Activated CD4-positive, CD25-positive, alpha-beta regulatory T cell (primary cell): ENCODE results near the gene CHD9.

Source experiments
- DNase-seq, 4 experiments: peaks; one replicate each; lab custom pipeline; 2025; lab: John Stamatoyannopoulos, UW

CHD9 gene

GRCh38 chr16:53094013-53094630 lies 39.3 kb downstream of the CHD9 start:
- DNase-seq: no peak

- DNase-seq: no peak
Measured at GRCh38 chr16:53097190-53097589, 42.4 kb downstream of the CHD9 start.

GRCh38 chr16:53098526-53099317 lies 43.9 kb downstream of the CHD9 start:
- peak in 1 of 4 experiments; percentile 5 for DNase-seq

- no peak for DNase-seq
Measured at GRCh38 chr16:53099318-53100130, 44.7 kb downstream of the CHD9 start.

GRCh38 chr16:53100131-53100748 lies 45.4 kb downstream of the CHD9 start:
- no peak for DNase-seq

- no peak for DNase-seq
Measured at GRCh38 chr16:53100889-53101288, 46.1 kb downstream of the CHD9 start.

- DNase-seq: no peak
Measured at GRCh38 chr16:53103811-53104210, 49.0 kb downstream of the CHD9 start.

- DNase-seq: no peak
Measured at GRCh38 chr16:53105565-53105964, 50.8 kb downstream of the CHD9 start.

- DNase-seq: no peak
Measured at GRCh38 chr16:53111078-53111791, 56.4 kb downstream of the CHD9 start.

- DNase-seq: no peak
Measured at GRCh38 chr16:53112015-53112414, 57.2 kb downstream of the CHD9 start.

GRCh38 chr16:53115047-53115446 lies 60.3 kb downstream of the CHD9 start:
- DNase-seq: no peak

GRCh38 chr16:53115773-53116172 lies 61.0 kb downstream of the CHD9 start:
- no peak for DNase-seq

GRCh38 chr16:53121043-53121620 lies 66.3 kb downstream of the CHD9 start:
- DNase-seq: no peak

- no peak for DNase-seq
Measured at GRCh38 chr16:53121661-53122060, 66.9 kb downstream of the CHD9 start.

- DNase-seq: no peak
Measured at GRCh38 chr16:53123747-53124146, 69.0 kb downstream of the CHD9 start.

- DNase-seq: no peak
Measured at GRCh38 chr16:53126390-53126789, 71.6 kb downstream of the CHD9 start.

- no peak for DNase-seq
Measured at GRCh38 chr16:53129281-53130158, 74.7 kb downstream of the CHD9 start.

- peak; percentile 82 to 91 (median 88) for DNase-seq
Measured at GRCh38 chr16:53130159-53131049, 75.6 kb downstream of the CHD9 start.

- no peak for DNase-seq
Measured at GRCh38 chr16:53131050-53131362, 76.2 kb downstream of the CHD9 start.
